ACC112 (cell line): Measurements from ENCODE around the gene SLC24A3.

Experiments used
- H2AFZ ChIP-seq: fragments of 200-600 bp; sonication (generic); one replicate; pipeline ENCODE4 v1.6.0; 2017; ENCODE audit warnings: antibody characterized with exemption, low read length; ENCODE audit not compliant: unreplicated experiment
- H3K27ac ChIP-seq: fragments of 200-600 bp; sonication (generic); 2 replicates; pipeline ENCODE4 v1.5.1; 2014; ENCODE audit warnings: low read depth, mild to moderate bottlenecking, antibody characterized with exemption, low read length, moderate library complexity
- H3K27me3 ChIP-seq: fragments of 200-600 bp; sonication (generic); 2 replicates; pipeline ENCODE4 v1.6.1; 2014; ENCODE audit warnings: mild to moderate bottlenecking, antibody characterized with exemption, low read length, moderate library complexity, mixed read lengths; ENCODE audit not compliant: insufficient read depth
- H3K36me3 ChIP-seq: fragments of 200-600 bp; sonication (generic); 2 replicates; pipeline ENCODE4 v1.6.1; 2016; ENCODE audit warnings: mild to moderate bottlenecking, antibody characterized with exemption, low read length, moderate library complexity, mixed read lengths; ENCODE audit not compliant: insufficient read depth
- H3K4me1 ChIP-seq: fragments of 200-600 bp; sonication (generic); one replicate; pipeline ENCODE4 v1.6.1; 2016; ENCODE audit warnings: low read length, mixed read lengths; ENCODE audit not compliant: insufficient read depth, unreplicated experiment, control insufficient read depth
- H3K4me3 ChIP-seq: fragments of 200-600 bp; sonication (generic); 2 replicates; pipeline ENCODE4 v1.5.1; 2014; ENCODE audit warnings: mild to moderate bottlenecking, low read depth, low read length
- H3K79me2 ChIP-seq: fragments of 200-600 bp; sonication (generic); one replicate; pipeline ENCODE4 v1.6.0; 2016; ENCODE audit warnings: low read length; ENCODE audit not compliant: control insufficient read depth, unreplicated experiment, insufficient read depth

Gene SLC24A3

DNA sequence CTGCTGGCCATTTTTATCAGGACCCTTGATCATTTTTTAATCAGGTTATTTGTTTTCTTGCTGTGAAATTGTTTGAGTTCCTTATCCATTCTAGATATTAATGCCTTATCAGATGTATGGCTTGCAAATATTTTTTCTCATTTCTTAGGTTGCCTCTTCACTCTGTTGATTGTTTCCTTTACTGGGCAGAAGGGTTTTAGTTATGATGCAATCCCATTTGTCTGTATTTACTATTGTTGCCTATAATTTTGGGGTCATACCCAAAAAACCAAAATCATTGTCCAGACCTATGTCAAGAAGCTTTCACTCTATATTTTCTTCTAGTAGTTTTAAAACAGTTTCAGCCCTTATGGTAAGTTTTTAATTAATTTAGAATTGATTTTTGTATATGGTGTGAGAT is 172.5 kb downstream of the SLC24A3 start:
- Histone ChIP-seq H3K27ac (no peak overlapping the region), H3K36me3 (no peaks in the 10 kb centered on the region), H2AFZ (no peak overlapping the region), H3K79me2 (no peaks in the 10 kb centered on the region), H3K27me3 (no peaks in the 10 kb centered on the region), H3K4me3 (no peak overlapping the region), H3K4me1 (no peaks in the 10 kb centered on the region)

DNA sequence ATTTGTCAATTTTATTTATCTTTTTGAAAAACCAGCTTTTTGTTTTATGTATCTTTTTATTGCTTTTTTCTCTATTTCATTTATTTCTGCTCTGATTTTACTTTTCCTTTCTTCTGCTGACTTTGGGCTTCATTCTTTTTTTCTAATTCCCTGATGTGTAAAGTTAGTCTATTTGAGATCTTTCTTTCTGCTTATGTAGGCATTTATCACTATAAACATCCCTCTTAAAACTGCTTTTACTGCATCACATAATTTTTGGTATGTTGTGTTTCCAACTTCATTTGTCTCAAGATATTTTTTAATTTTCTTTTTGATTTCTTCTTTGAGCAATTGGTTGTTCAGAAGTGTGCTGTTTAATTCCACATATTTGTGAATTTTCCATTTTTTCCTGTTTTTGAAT is 174.8 kb downstream of the SLC24A3 start:
- Histone ChIP-seq H3K36me3 (no peaks in the 10 kb centered on the region), H3K4me3 (no peak overlapping the region), H2AFZ (no peak overlapping the region), H3K4me1 (no peaks in the 10 kb centered on the region), H3K27ac (no peak overlapping the region), H3K79me2 (no peaks in the 10 kb centered on the region), H3K27me3 (no peaks in the 10 kb centered on the region)

GRCh38 chr20:19392344-19393130 is 180.1 kb downstream of the SLC24A3 start:
- H3K79me2 ChIP-seq = no peaks in the 10 kb centered on the region
- no peaks in the 10 kb centered on the region for H3K36me3 ChIP-seq
- H2AFZ ChIP-seq = no peak overlapping the region
- no peaks in the 10 kb centered on the region for H3K27me3 ChIP-seq
- no peaks in the 10 kb centered on the region for H3K4me1 ChIP-seq
- no peak overlapping the region for H3K27ac ChIP-seq
- H3K4me3 ChIP-seq = no peak overlapping the region

- no peaks in the 10 kb centered on the region for H3K4me1 ChIP-seq
- H2AFZ ChIP-seq = no peak overlapping the region
- no peaks in the 10 kb centered on the region for H3K27me3 ChIP-seq
- no peaks in the 10 kb centered on the region for H3K79me2 ChIP-seq
- no peaks in the 10 kb centered on the region for H3K36me3 ChIP-seq
- no peak overlapping the region for H3K4me3 ChIP-seq
- H3K27ac ChIP-seq = no peak overlapping the region
These were observed 184.1 kb downstream of the SLC24A3 start for GRCh38 chr20:19396460-19397081.

DNA sequence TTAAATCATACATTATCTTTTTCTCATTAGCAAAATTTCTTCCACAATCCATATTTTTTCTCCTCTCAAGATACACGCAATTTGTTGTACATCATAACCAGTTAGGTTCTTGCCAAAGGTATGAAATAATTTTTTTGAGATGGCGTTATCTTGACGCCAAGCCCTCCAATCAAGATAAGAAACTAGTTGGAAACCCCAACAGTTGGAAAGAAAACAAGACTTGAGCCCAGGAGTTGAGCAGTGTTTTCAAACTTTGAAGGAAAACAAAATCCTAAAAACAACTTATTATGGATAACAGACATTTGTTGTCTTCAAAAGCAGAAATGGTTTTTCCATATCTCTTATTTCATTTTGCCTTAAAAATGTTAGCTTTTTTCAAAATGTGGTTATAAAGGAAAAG is 184.8 kb downstream of the SLC24A3 start:
- H3K27me3 ChIP-seq = no peaks in the 10 kb centered on the region
- no peaks in the 10 kb centered on the region for H3K4me1 ChIP-seq
- no peak overlapping the region for H3K27ac ChIP-seq

DNA sequence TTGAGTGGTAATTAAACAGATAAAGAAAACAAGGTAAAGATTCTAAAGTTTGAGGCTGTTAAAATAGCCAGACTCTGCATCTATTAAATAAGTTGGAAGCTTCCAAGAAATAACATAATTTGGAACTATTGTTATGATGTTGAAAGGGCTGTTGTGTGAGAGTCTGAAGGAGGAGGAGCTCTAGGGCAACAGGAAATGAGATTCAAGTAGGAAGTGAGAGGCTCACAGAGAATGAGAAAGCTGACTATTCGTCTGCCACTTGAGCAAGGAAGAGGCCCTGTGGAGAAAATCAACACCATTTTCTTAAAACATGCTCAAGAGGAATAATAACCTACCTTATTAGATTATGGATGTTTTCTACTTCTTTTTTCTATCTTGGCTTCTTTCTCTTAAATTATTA is 185.2 kb downstream of the SLC24A3 start:
- no peak overlapping the region for H2AFZ ChIP-seq
- H3K27ac ChIP-seq = no peak overlapping the region
- no peaks in the 10 kb centered on the region for H3K27me3 ChIP-seq
- H3K79me2 ChIP-seq = no peaks in the 10 kb centered on the region
- H3K36me3 ChIP-seq = no peaks in the 10 kb centered on the region
- no peaks in the 10 kb centered on the region for H3K4me1 ChIP-seq
- H3K4me3 ChIP-seq = no peak overlapping the region

More for the DNA sequence above, 184.8 kb downstream of the SLC24A3 start:
- no peak overlapping the region for H2AFZ ChIP-seq
- no peaks in the 10 kb centered on the region for H3K79me2 ChIP-seq
- H3K4me3 ChIP-seq = no peak overlapping the region
- no peaks in the 10 kb centered on the region for H3K36me3 ChIP-seq

DNA sequence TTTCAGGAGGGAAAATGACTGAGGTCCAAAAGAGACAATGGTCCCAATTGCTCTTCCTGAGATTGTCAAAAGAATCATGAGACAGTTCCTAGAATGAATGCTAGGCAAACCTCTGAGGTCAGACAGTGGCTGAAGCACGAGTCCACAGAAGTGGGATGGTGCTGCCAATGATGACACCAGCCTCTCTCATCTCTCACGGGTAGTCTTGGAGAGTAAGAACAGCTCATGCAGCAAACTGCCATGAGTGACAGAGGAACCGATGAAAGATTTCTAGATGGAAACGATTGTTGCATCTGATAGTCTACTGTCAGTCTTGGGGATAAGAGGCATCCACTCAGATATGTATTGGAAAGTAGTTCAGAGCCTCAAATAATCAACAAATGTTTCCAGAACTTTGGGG is 188.7 kb downstream of the SLC24A3 start:
- Histone ChIP-seq H3K4me3 (no peak overlapping the region), H3K27me3 (no peaks in the 10 kb centered on the region), H3K4me1 (no peaks in the 10 kb centered on the region), H3K27ac (no peak overlapping the region), H3K79me2 (no peaks in the 10 kb centered on the region), H3K36me3 (no peaks in the 10 kb centered on the region), H2AFZ (no peak overlapping the region)

- Histone ChIP-seq H3K4me3 (no peak overlapping the region), H2AFZ (no peak overlapping the region), H3K79me2 (no peaks in the 10 kb centered on the region), H3K4me1 (no peaks in the 10 kb centered on the region), H3K36me3 (no peaks in the 10 kb centered on the region), H3K27ac (no peak overlapping the region), H3K27me3 (no peaks in the 10 kb centered on the region)
These were observed 191.1 kb downstream of the SLC24A3 start for GRCh38 chr20:19403549-19403948.

DNA sequence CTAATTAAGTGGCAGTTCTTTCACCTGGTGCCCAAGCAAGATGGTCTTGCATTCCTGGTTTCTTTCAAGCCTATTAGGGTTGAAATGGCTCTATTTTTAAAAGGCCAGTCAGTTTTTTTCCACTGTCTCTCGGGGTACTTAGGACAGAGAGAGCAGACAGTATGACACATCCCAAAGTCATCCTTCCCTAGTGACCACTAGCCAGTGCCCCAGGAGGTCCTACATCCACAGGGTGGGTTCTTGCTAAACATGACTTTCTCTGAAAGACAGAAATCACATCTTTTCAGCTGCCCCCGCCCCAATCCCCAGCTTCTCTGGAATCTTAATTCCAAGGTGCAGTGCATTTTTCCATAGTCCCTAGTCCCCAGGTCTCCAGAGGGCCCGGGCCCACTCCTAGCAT is 192.4 kb downstream of the SLC24A3 start:
- no peaks in the 10 kb centered on the region for H3K27me3 ChIP-seq
- H2AFZ ChIP-seq = no peak overlapping the region
- no peak overlapping the region for H3K27ac ChIP-seq
- no peaks in the 10 kb centered on the region for H3K36me3 ChIP-seq
- no peak overlapping the region for H3K4me3 ChIP-seq
- no peaks in the 10 kb centered on the region for H3K4me1 ChIP-seq
- no peaks in the 10 kb centered on the region for H3K79me2 ChIP-seq

- H3K79me2 ChIP-seq = no peaks in the 10 kb centered on the region
- H3K36me3 ChIP-seq = no peaks in the 10 kb centered on the region
- H3K4me3 ChIP-seq = no peak overlapping the region
- no peak overlapping the region for H3K27ac ChIP-seq
- H2AFZ ChIP-seq = no peak overlapping the region
- H3K27me3 ChIP-seq = no peaks in the 10 kb centered on the region
- H3K4me1 ChIP-seq = no peaks in the 10 kb centered on the region
These were observed 193.5 kb downstream of the SLC24A3 start for GRCh38 chr20:19405958-19406357.

DNA sequence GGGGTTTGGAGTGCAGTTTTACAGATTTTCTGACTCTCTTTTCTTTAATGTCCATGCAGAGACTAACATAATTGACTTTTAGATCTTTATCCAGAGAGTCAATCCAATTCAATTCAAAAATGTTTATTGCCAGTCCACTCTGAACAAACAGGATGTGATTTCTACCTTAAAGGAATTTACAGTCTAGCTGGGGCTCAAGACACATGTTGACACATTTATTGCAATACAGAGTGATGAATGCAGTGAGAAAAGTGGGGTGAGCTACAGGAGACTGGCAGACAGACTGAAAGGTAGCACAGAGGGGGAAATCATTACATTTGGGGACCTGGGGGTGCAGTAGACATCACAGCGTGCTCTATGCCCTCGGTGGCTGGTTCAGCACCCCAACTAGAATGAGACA is 193.9 kb downstream of the SLC24A3 start:
- Histone ChIP-seq H3K79me2 (no peaks in the 10 kb centered on the region), H3K36me3 (no peaks in the 10 kb centered on the region), H3K4me1 (no peaks in the 10 kb centered on the region), H3K4me3 (no peak overlapping the region), H2AFZ (no peak overlapping the region), H3K27ac (no peak overlapping the region), H3K27me3 (no peaks in the 10 kb centered on the region)
